Left ventricle myocardium inferior (tissue), 1 donor: ENCODE results near the gene DDN. TPM values are rescaled to one million over a fixed set of nuclear protein-coding genes. Genes with fewer than 3 reads are reported as not detected.

Experiments used
- DNase-seq: peaks from one replicate; pipeline ENCODE4 v3.0.0-alpha.2; 2020
- H3K27ac ChIP-seq: fragments of 200-600 bp; replicated peaks from 2 replicates; pipeline ENCODE4 v1.8.0; 2021
- H3K27me3 ChIP-seq: fragments of 200-600 bp; 2 replicates; pipeline ENCODE4 v1.8.0; 2021; ENCODE audit warnings: low read depth
- H3K36me3 ChIP-seq: fragments of 200-600 bp; 2 replicates; pipeline ENCODE4 v1.8.0; 2021
- H3K4me1 ChIP-seq: fragments of 200-600 bp; 2 replicates; pipeline ENCODE4 v1.8.0; 2021
- H3K4me3 ChIP-seq: fragments of 200-600 bp; 2 replicates; pipeline ENCODE4 v1.8.0; 2021; ENCODE audit warnings: mild to moderate bottlenecking, moderate library complexity
- H3K9me3 ChIP-seq: fragments of 200-600 bp; replicated peaks from 2 replicates; pipeline ENCODE4 v1.8.0; 2021
- CTCF ChIP-seq: fragments of 200-600 bp; IDR thresholded peaks from 2 replicates; pipeline ENCODE4 v1.8.0; 2021; ENCODE audit warnings: antibody characterized with exemption, mild to moderate bottlenecking, borderline replicate concordance
- intact Hi-C: fragments of 100-400 bp; cut with micrococcal nuclease; formaldehyde crosslinking; loops from one replicate; pipeline ENCODE4 v1.11.0; 2022
- total RNA-seq: library from RNA; stranded (reverse); fragmentation: NEBNext Ultra II Directional; extraction: Animal tissue kit (Norgen Biotek cat#: 25700); gene quantifications from one replicate; pipeline ENCODE4 v1.2.1, GENCODE V29; 2021
- donor health status: DM: no; HTN: yes; CAD: no; lungs with severe emphysema.

The DDN gene
- total RNA-seq, 1 donor from 2014 or later: 1.4 TPM

- peaks cover 23% of the 10 kb centered on the region for H3K4me1 ChIP-seq
- H3K27ac ChIP-seq: no peak overlapping the region
- H3K4me3 ChIP-seq: no peak overlapping the region
- H3K27me3 ChIP-seq: no peaks in the 10 kb centered on the region
- H3K9me3 ChIP-seq: no peaks in the 10 kb centered on the region
- peaks cover 98% of the 10 kb centered on the region for H3K36me3 ChIP-seq
- no peak for TF ChIP-seq CTCF
- DNase-seq: no peak
- intact Hi-C loops: no loop called here
These were observed 39.2 kb upstream of the DDN start for GRCh38 chr12:49038291-49038955.

GRCh38 chr12:49037947-49038237 is 38.7 kb upstream of the DDN start:
- Histone ChIP-seq H3K36me3 (peaks cover 98% of the 10 kb centered on the region), H3K4me3 (no peak overlapping the region), H3K9me3 (no peaks in the 10 kb centered on the region), H3K27me3 (no peaks in the 10 kb centered on the region), H3K4me1 (peaks cover 27% of the 10 kb centered on the region), H3K27ac (no peak overlapping the region)
- TF ChIP-seq CTCF: no peak
- DNase-seq: no peak
- intact Hi-C loops: no loop called here

GRCh38 chr12:49037111-49037946 is 38.2 kb upstream of the DDN start:
- no peak for TF ChIP-seq CTCF
- H3K9me3 ChIP-seq: no peaks in the 10 kb centered on the region
- no peak for DNase-seq
- no peak overlapping the region for H3K4me3 ChIP-seq
- peaks cover 98% of the 10 kb centered on the region for H3K36me3 ChIP-seq
- intact Hi-C loops: no loop called here
- H3K4me1 ChIP-seq: peaks cover 30% of the 10 kb centered on the region
- H3K27me3 ChIP-seq: no peaks in the 10 kb centered on the region
- H3K27ac ChIP-seq: peak overlapping the region; percentile 6

GRCh38 chr12:49036029-49036428 is 36.9 kb upstream of the DDN start:
- Histone ChIP-seq H3K9me3 (no peaks in the 10 kb centered on the region), H3K4me1 (peaks cover 34% of the 10 kb centered on the region), H3K27me3 (no peaks in the 10 kb centered on the region), H3K4me3 (no peak overlapping the region), H3K27ac (no peak overlapping the region), H3K36me3 (peaks cover 97% of the 10 kb centered on the region)
- intact Hi-C loops: no loop called here
- no peak for DNase-seq
- TF ChIP-seq CTCF: no peak

GRCh38 chr12:49034286-49034622 is 35.1 kb upstream of the DDN start:
- no peak for DNase-seq
- TF ChIP-seq CTCF: no peak

More at GRCh38 chr12:49034286-49034622, 35.1 kb upstream of the DDN start:
- Histone ChIP-seq H3K27ac (peak overlapping the region; percentile 19), H3K4me3 (no peak overlapping the region), H3K27me3 (no peaks in the 10 kb centered on the region), H3K4me1 (peaks cover 34% of the 10 kb centered on the region), H3K9me3 (no peaks in the 10 kb centered on the region), H3K36me3 (peaks cover 94% of the 10 kb centered on the region)
- intact Hi-C loops: no loop called here
